HEK293T (cell line): ENCODE data around the gene NDUFV2.

ENCODE experiments used
- CTCF ChIA-PET: fragments of 350-600 bp; formaldehyde crosslinking; extraction: SDS; loops from one replicate; lab custom pipeline; 2021; ENCODE audit warnings: antibody characterized with exemption, inconsistent platforms; lab: Yijun Ruan, JAX
- POLR2A ChIA-PET: fragments of 350-600 bp; formaldehyde crosslinking; extraction: SDS; loops from one replicate; lab custom pipeline; 2020; ENCODE audit warnings: antibody characterized with exemption, inconsistent platforms; lab: Yijun Ruan, JAX
- DNase-seq: peaks from one replicate; pipeline ENCODE4 v3.0.0; 2012; ENCODE audit warnings: mixed read lengths; ENCODE audit errors: extremely low spot score
- ARNT ChIP-seq: fragments of 450-650 bp; IDR thresholded peaks from 2 replicates; pipeline ENCODE4 v1.6.1; 2017; ENCODE audit warnings: mild to moderate bottlenecking
- BHLHE40 ChIP-seq: fragments of 450-650 bp; IDR thresholded peaks from 2 replicates; pipeline ENCODE4 v1.6.1; 2016; ENCODE audit warnings: mild to moderate bottlenecking, moderate library complexity, borderline replicate concordance
- CTBP1 ChIP-seq: fragments of 450-650 bp; IDR thresholded peaks from 2 replicates; pipeline ENCODE4 v1.6.1; 2016; ENCODE audit warnings: borderline replicate concordance
- ELF4 ChIP-seq: fragments of 450-650 bp; IDR thresholded peaks from 2 replicates; pipeline ENCODE4 v1.6.1; 2017; ENCODE audit warnings: antibody characterized with exemption
- FOXA1 ChIP-seq: fragments of 450-650 bp; IDR thresholded peaks from 2 replicates; pipeline ENCODE4 v1.6.1; 2016; ENCODE audit warnings: mild to moderate bottlenecking
- FOXK2 ChIP-seq: fragments of 450-650 bp; IDR thresholded peaks from 2 replicates; pipeline ENCODE4 v1.6.1; 2016; ENCODE audit warnings: mild to moderate bottlenecking
- FOXM1 ChIP-seq: fragments of 450-650 bp; IDR thresholded peaks from 2 replicates; pipeline ENCODE4 v1.6.1; 2017; ENCODE audit warnings: mild to moderate bottlenecking, borderline replicate concordance
- HDGF ChIP-seq: fragments of 450-650 bp; IDR thresholded peaks from 2 replicates; pipeline ENCODE4 v1.6.1; 2017; ENCODE audit warnings: antibody characterized with exemption, borderline replicate concordance
- L3MBTL2 ChIP-seq: fragments of 450-650 bp; conservative IDR thresholded peaks from 2 replicates; pipeline ENCODE4 v1.6.1; 2016; ENCODE audit warnings: mild to moderate bottlenecking
- LEF1 ChIP-seq: fragments of 450-650 bp; IDR thresholded peaks from 2 replicates; pipeline ENCODE4 v1.6.1; 2017; ENCODE audit warnings: mild to moderate bottlenecking, borderline replicate concordance
- NFRKB ChIP-seq: fragments of 450-650 bp; IDR thresholded peaks from 2 replicates; pipeline ENCODE4 v1.6.1; 2016; ENCODE audit warnings: mild to moderate bottlenecking, moderate library complexity
- SP1 ChIP-seq: fragments of 450-650 bp; IDR thresholded peaks from 2 replicates; pipeline ENCODE4 v1.6.1; 2017
- SUZ12 ChIP-seq: fragments of 450-650 bp; IDR thresholded peaks from 2 replicates; pipeline ENCODE4 v1.6.1; 2016; ENCODE audit warnings: mild to moderate bottlenecking
- TARDBP ChIP-seq: fragments of 450-650 bp; IDR thresholded peaks from 2 replicates; pipeline ENCODE4 v1.6.1; 2016
- ZNF384 ChIP-seq: fragments of 450-650 bp; IDR thresholded peaks from 2 replicates; pipeline ENCODE4 v1.6.1; 2016
- TF ChIP-seq, protein P1 (sequence below): fragments of 450-650 bp; IDR thresholded peaks from 2 replicates; pipeline ENCODE4 v1.6.1; 2016

Gene NDUFV2

DNA sequence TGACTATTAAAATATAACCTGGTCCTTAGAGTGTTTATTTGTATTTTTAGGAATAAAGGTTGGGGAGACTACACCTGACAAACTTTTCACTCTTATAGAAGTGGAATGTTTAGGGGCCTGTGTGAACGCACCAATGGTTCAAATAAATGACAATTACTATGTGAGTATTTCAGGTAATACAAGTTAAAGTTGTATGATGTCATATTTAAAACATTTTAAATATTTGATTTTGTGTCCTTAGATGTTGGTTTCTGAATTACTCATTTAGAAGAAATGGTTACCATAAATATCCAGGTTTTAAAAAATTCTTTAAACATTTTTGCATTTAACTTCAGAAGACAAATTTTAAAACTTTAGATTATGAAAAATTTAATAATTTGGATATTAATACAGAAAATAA lies 22.3 kb downstream of the NDUFV2 start:
- ChIA-PET CTCF (interaction anchor here (0.6 kb wide), 1 partner anchor 180 kb away, joined by 3 read pairs; no protein-coding TSS in a partner anchor), POLR2A (no interaction called here)
- DNase-seq, result no peak
- TF ChIP-seq SUZ12 (no peak), SP1 (no peak), ARNT (no peak), NFRKB (no peak), L3MBTL2 (no peak), LEF1 (no peak), TARDBP (no peak), BHLHE40 (no peak), ZNF384 (no peak), ELF4 (no peak), FOXK2 (no peak), FOXA1 (no peak)
- TF ChIP-seq, protein P1, sequence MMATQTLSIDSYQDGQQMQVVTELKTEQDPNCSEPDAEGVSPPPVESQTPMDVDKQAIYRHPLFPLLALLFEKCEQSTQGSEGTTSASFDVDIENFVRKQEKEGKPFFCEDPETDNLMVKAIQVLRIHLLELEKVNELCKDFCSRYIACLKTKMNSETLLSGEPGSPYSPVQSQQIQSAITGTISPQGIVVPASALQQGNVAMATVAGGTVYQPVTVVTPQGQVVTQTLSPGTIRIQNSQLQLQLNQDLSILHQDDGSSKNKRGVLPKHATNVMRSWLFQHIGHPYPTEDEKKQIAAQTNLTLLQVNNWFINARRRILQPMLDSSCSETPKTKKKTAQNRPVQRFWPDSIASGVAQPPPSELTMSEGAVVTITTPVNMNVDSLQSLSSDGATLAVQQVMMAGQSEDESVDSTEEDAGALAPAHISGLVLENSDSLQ, result no peak

- no peak for TF ChIP-seq L3MBTL2
- no peak for TF ChIP-seq FOXA1
- no peak for TF ChIP-seq FOXK2
- TF ChIP-seq, protein P1, result no peak
- TF ChIP-seq SP1, result no peak
- TF ChIP-seq TARDBP, result no peak
- no peak for TF ChIP-seq CTBP1
- TF ChIP-seq SUZ12, result no peak
- no peak for TF ChIP-seq LEF1
- no peak for TF ChIP-seq ELF4
- no peak for TF ChIP-seq FOXM1
- TF ChIP-seq ARNT, result no peak
- no peak for TF ChIP-seq BHLHE40
- no peak for TF ChIP-seq ZNF384
- no peak for TF ChIP-seq HDGF
- TF ChIP-seq NFRKB, result no peak
- POLR2A ChIA-PET, result interaction anchor here (1.0 kb wide), 1 partner anchor 23 kb away, joined by 3 read pairs; the partner anchor contains the start of gene NDUFV2
- DNase-seq, result no peak
- CTCF ChIA-PET, result no interaction called here
Observed at GRCh38 chr18:9126337-9126736, 23.8 kb downstream of the NDUFV2 start.

- POLR2A ChIA-PET, result no interaction called here
- CTCF ChIA-PET, result no interaction called here
- DNase-seq, result no peak
- no peak for TF ChIP-seq HDGF
- no peak for TF ChIP-seq FOXA1
- TF ChIP-seq L3MBTL2, result no peak
- TF ChIP-seq ZNF384, result no peak
- no peak for TF ChIP-seq CTBP1
- no peak for TF ChIP-seq SP1
- no peak for TF ChIP-seq FOXM1
- TF ChIP-seq TARDBP, result no peak
- no peak for TF ChIP-seq LEF1
- TF ChIP-seq SUZ12, result no peak
- no peak for TF ChIP-seq BHLHE40
- TF ChIP-seq FOXK2, result no peak
- no peak for TF ChIP-seq ARNT
- TF ChIP-seq ELF4, result no peak
- TF ChIP-seq, protein P1, result no peak
- no peak for TF ChIP-seq NFRKB
Observed at GRCh38 chr18:9130195-9130594, 27.7 kb downstream of the NDUFV2 start.

GRCh38 chr18:9130806-9131205 lies 28.3 kb downstream of the NDUFV2 start:
- POLR2A ChIA-PET, result no interaction called here
- DNase-seq, result no peak
- TF ChIP-seq, protein P1, result no peak
- TF ChIP-seq SUZ12 (no peak), HDGF (no peak), ZNF384 (no peak), TARDBP (no peak), ELF4 (no peak), FOXA1 (no peak), BHLHE40 (no peak), FOXK2 (no peak), ARNT (no peak), SP1 (no peak), L3MBTL2 (no peak), CTBP1 (no peak), FOXM1 (no peak), LEF1 (no peak), NFRKB (no peak)
- CTCF ChIA-PET, result no interaction called here

- POLR2A ChIA-PET, result no interaction called here
- no peak for DNase-seq
- TF ChIP-seq ZNF384 (no peak), SP1 (no peak), ARNT (no peak), FOXM1 (no peak), TARDBP (no peak), BHLHE40 (no peak)
- CTCF ChIA-PET, result no interaction called here
Observed at GRCh38 chr18:9132628-9133027, 30.1 kb downstream of the NDUFV2 start.
